Vagina (tissue), 2 donors: ENCODE measurements around the gene SOCS3. TPM values are rescaled to one million over a fixed set of nuclear protein-coding genes. Genes with fewer than 3 reads are reported as not detected.
A peak's percentile ranks its signal among the peaks of the same experiment; 100 is the strongest.

Source experiments
- DNase-seq, 2 donors: peaks; one replicate each; pipeline ENCODE4 v3.0.0-alpha.2; 2017; ENCODE audit errors: extremely low spot score in 2 of 2
- H3K27ac ChIP-seq: fragments of 200-600 bp; sonication (generic); one replicate; pipeline ENCODE4 v1.5.1; 2019
- H3K27me3 ChIP-seq: fragments of 200-600 bp; sonication (generic); one replicate; pipeline ENCODE4 v1.5.1; 2019
- H3K36me3 ChIP-seq, 2 donors: fragments of 200-600 bp; sonication (generic); one replicate each; pipeline ENCODE4 v1.5.1; 2017 to 2019
- H3K4me1 ChIP-seq: fragments of 200-600 bp; sonication (generic); one replicate; pipeline ENCODE4 v1.5.1; 2019
- H3K4me3 ChIP-seq, 2 donors: fragments of 200-600 bp; sonication (generic); 1 replicate in 1 of 2; 2 replicates in 1 of 2; pipeline ENCODE4 v1.5.1; 2016 to 2019
- H3K9me3 ChIP-seq: fragments of 200-600 bp; sonication (generic); one replicate; pipeline ENCODE4 v1.5.1; 2019
- POLR2A ChIP-seq, 2 donors: fragments of 450-650 bp; IDR thresholded peaks; one replicate each; pipeline ENCODE4 v1.6.1; 2017; ENCODE audit warnings: antibody characterized with exemption in 2 of 2, mild to moderate bottlenecking in 2 of 2, moderate library complexity in 2 of 2
- POLR2AphosphoS5 ChIP-seq, 2 donors: sonication (generic); formaldehyde crosslinking; IDR thresholded peaks; one replicate each; pipeline ENCODE4 v1.9.0; 2017; ENCODE audit warnings: antibody characterized with exemption in 2 of 2, mild to moderate bottlenecking in 2 of 2, low read depth in 1 of 2; ENCODE audit not compliant: insufficient read depth in 1 of 2
- intact Hi-C: fragments of 100-400 bp; cut with DNase I; formaldehyde crosslinking; loops from one replicate; pipeline ENCODE4 v1.15.1; 2023
- total RNA-seq: library from RNA; depleted of rRNA; stranded (reverse); fragments of >200 nt; gene quantifications from one replicate; pipeline ENCODE4 v1.2.3, GENCODE V29; 2016
- TF ChIP-seq, protein P1 (sequence below), 3 experiments: fragments of 450-650 bp in 2 of 3; fragments of 200-600 bp in 1 of 3; sonication (generic) in 1 of 3; IDR thresholded peaks; one replicate each; pipeline ENCODE4 v1.5.1; 2017 to 2019; ENCODE audit warnings: antibody characterized with exemption in 3 of 3, mild to moderate bottlenecking in 2 of 3, moderate library complexity in 2 of 3

The SOCS3 gene
- total RNA-seq, 1 donor from 2014 or later: 173 TPM

DNA sequence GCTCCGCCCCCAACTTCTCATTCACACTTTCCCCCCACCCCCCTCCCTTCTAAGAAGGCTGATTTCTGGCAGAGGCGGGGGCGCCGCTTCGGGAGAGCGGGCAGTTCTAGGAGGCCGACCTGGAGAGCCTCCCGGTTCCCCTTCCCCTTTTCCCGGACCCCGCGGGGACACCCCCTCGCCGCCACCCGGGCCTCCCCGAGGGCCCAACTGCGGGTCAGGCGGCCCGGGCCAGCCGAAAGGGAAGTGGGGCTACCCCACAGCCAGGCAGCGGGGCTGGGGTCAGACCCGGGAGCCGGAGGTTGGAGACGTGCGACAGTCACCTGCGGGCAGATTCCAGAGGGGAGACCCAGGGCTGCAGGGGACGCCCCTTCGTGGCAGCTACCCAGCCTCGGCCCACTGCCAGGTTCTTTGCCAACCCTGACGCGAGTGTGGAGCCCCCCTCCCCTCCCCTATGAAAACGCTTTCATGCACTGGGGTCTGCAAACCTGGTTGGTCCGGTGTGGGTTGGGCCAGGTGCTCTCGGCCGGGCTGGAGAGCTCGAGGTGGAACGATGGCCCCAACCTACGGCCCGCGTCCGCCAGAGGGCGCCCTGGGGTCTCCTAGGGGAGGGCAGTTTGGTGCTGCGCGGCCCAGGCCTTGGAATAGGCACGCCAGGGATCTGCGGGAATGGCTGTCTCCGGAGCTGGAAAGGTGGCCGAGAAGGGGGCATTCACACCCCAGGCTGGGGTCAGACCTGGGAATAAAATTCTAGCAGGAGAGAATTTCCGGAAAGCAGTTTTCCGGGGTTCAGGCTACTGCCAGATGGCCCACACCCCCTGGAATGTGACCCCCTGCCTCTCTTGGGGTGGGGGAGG is 721 bp upstream of the SOCS3 start:
- TF ChIP-seq POLR2A (IDR thresholded peaks at IDR 0.05) (no peak), POLR2AphosphoS5 (IDR thresholded peaks at IDR 0.05; ENCODE audit: insufficient read depth in 1 of 2, low read depth in 1 of 2) (peak in 1 of 2 donors; percentile 72)
- TF ChIP-seq, protein P1, sequence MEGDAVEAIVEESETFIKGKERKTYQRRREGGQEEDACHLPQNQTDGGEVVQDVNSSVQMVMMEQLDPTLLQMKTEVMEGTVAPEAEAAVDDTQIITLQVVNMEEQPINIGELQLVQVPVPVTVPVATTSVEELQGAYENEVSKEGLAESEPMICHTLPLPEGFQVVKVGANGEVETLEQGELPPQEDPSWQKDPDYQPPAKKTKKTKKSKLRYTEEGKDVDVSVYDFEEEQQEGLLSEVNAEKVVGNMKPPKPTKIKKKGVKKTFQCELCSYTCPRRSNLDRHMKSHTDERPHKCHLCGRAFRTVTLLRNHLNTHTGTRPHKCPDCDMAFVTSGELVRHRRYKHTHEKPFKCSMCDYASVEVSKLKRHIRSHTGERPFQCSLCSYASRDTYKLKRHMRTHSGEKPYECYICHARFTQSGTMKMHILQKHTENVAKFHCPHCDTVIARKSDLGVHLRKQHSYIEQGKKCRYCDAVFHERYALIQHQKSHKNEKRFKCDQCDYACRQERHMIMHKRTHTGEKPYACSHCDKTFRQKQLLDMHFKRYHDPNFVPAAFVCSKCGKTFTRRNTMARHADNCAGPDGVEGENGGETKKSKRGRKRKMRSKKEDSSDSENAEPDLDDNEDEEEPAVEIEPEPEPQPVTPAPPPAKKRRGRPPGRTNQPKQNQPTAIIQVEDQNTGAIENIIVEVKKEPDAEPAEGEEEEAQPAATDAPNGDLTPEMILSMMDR (IDR thresholded peaks at IDR 0.05): peak; percentile 85 to 94 (median 85)
- intact Hi-C loops: loop anchor here (2.0 kb wide), 1 partner anchor 46 kb away; no protein-coding TSS in a partner anchor
- H3K27ac ChIP-seq: peak overlapping the region; percentile 94
- H3K4me1 ChIP-seq: peaks cover 39% of the 10 kb centered on the region
- DNase-seq: no peak
- no peaks in the 10 kb centered on the region for H3K36me3 ChIP-seq
- no peaks in the 10 kb centered on the region for H3K27me3 ChIP-seq
- peak overlapping the region; percentile 57 to 81 for H3K4me3 ChIP-seq
- no peaks in the 10 kb centered on the region for H3K9me3 ChIP-seq

DNA sequence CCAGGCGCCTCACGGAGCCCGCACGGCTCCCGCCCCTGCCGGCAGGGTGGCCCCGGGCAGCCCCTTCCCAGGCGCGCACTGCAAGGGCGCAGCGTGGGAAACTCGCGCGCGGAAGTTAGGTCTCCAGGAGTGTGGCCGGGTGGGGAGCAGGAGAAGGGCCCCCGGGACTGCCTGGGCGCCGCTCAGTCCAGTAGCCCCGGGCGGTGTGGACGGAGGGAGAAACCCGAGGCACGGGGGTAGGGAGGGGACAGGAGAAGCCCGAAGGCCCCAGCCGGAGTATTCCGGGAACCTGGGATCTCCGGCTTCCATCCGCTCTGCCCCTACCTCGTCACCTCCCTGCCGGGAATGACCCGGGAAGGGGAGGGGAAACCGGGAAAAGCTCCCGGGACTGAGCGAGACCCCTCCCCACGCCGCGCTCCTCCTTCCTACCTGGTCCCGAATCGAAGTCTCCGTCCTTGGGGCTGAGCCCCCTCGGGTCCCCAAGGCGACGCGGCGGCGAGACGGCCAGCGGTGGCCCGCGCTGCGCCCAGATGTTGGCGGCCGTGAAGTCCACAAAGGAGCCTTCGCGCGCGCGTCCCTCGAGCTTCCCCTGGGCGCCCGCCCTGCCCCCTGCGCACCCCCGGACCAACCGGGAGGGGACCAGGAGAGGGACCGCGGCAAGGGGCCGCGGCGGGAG is 418 bp downstream of the SOCS3 start:
- Histone ChIP-seq H3K36me3 (no peaks in the 10 kb centered on the region), H3K9me3 (no peaks in the 10 kb centered on the region), H3K27me3 (no peaks in the 10 kb centered on the region), H3K27ac (peak overlapping the region; percentile 94), H3K4me1 (peaks cover 41% of the 10 kb centered on the region), H3K4me3 (peak overlapping the region; percentile 57 to 81)
- TF ChIP-seq, protein P1 (IDR thresholded peaks at IDR 0.05): no peak
- TF ChIP-seq POLR2A (IDR thresholded peaks at IDR 0.05) (no peak), POLR2AphosphoS5 (IDR thresholded peaks at IDR 0.05; ENCODE audit: insufficient read depth in 1 of 2, low read depth in 1 of 2) (no peak)
- intact Hi-C loops: no loop called here
- DNase-seq: no peak

DNA sequence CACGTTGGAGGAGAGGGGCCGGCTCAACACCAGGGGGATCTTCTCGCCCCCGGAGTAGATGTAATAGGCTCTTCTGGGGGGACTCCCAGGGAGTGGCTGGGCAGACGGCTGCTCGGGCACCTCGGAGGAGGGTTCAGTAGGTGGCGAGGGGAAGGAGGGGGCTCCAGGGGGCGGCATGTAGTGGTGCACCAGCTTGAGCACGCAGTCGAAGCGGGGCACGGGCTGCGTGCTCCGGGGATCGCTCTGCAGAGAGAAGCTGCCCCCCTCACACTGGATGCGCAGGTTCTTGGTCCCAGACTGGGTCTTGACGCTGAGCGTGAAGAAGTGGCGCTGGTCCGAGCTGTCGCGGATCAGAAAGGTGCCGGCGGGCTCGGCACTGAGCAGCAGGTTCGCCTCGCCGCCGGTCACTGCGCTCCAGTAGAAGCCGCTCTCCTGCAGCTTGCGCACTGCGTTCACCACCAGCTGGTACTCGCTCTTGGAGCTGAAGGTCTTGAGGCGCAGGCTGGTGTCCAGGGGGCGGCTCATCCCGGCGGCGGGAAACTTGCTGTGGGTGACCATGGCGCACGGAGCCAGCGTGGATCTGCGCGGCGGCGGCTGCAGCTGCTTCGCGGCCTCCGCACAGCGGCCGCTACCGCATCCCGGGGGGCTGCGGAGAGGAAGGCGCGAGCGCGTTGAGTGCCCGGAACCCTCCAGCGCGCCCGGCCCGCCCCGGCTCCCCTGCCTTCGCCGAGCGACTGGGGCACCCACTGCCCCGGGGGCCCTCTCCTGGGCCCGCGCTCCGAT is 1.1 kb downstream of the SOCS3 start:
- Histone ChIP-seq H3K27ac (peak overlapping the region; percentile 94), H3K4me1 (peaks cover 49% of the 10 kb centered on the region)
- intact Hi-C loops: no loop called here

DNA sequence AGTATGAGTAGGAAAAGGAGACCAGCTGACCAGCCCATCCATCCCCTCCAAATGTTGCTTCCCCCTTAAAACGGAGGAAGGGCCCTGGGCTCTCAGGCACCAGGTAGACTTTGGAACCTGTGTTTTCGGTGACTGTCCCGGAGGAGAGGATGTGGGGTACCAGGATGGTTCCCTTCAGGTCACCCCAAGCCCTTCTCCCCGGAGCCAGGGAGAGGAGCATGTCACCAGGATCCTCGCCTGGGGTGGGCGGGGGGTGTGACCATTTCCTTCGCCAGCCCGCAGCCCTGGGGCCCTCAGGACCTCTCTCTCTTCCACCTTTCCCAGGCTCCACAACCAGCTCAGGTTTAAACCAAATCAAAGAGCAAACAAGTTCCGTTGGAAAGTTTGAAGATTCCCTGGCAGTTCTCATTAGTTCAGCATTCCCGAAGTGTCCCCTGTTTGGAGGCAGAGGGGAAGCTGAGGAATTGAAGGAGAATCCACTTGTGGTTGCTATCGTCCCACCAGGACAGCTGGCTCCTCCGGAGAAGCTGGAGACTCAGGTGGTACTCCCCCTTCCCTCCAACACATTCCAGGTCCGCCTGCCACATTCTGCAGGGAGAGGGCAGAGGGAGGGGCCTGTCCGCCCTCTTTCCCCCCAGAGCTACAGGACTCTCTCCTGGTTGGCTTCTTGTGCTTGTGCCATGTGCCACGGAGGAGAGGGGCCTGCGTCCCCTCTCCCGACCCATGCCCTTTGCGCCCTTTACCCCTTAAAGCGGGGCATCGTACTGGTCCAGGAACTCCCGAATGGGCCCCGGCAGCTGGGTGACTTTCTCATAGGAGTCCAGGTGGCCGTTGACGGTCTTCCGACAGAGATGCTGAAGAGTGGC is 2.0 kb downstream of the SOCS3 start:
- H3K4me3 ChIP-seq: peak overlapping the region; percentile 57 to 81
- no peaks in the 10 kb centered on the region for H3K27me3 ChIP-seq
- H3K27ac ChIP-seq: peak overlapping the region; percentile 94
- no peaks in the 10 kb centered on the region for H3K9me3 ChIP-seq
- intact Hi-C loops: no loop called here
- no peaks in the 10 kb centered on the region for H3K36me3 ChIP-seq
- no peak for TF ChIP-seq POLR2A (IDR thresholded peaks at IDR 0.05)
- TF ChIP-seq POLR2AphosphoS5 (IDR thresholded peaks at IDR 0.05; ENCODE audit: insufficient read depth in 1 of 2, low read depth in 1 of 2): no peak
- TF ChIP-seq, protein P1 (IDR thresholded peaks at IDR 0.05): no peak
- DNase-seq: no peak
- peaks cover 55% of the 10 kb centered on the region for H3K4me1 ChIP-seq

More for the DNA sequence above, 1.1 kb downstream of the SOCS3 start:
- TF ChIP-seq POLR2A (IDR thresholded peaks at IDR 0.05) (no peak), POLR2AphosphoS5 (IDR thresholded peaks at IDR 0.05; ENCODE audit: insufficient read depth in 1 of 2, low read depth in 1 of 2) (peak in 1 of 2 donors; percentile 55)
- no peaks in the 10 kb centered on the region for H3K27me3 ChIP-seq
- no peaks in the 10 kb centered on the region for H3K36me3 ChIP-seq
- H3K4me3 ChIP-seq: peak overlapping the region; percentile 57 to 81
- no peak for DNase-seq
- H3K9me3 ChIP-seq: no peaks in the 10 kb centered on the region
